Peyer's patch (tissue), 4 donors: ENCODE data around the gene SV2B.

Experiments used
- CTCF ChIP-seq, 6 experiments: fragments of 450-650 bp in 4 of 6; fragments of 200-600 bp in 2 of 6; sonication (generic) in 1 of 6; IDR thresholded peaks; one replicate each; pipeline ENCODE4 v1.5.1; 2017 to 2019; ENCODE audit warnings: antibody characterized with exemption in 6 of 6, mild to moderate bottlenecking in 3 of 6, moderate library complexity in 1 of 6
- POLR2A ChIP-seq, 2 donors: fragments of 450-650 bp; IDR thresholded peaks; one replicate each; pipeline ENCODE4 v1.5.1; 2017; ENCODE audit warnings: antibody characterized with exemption in 2 of 2, mild to moderate bottlenecking in 2 of 2, moderate library complexity in 2 of 2

GRCh38 chr15:91132079-91132478 lies 32.0 kb downstream of the SV2B start:
- TF ChIP-seq CTCF (IDR thresholded peaks at IDR 0.05) (no peak), POLR2A (IDR thresholded peaks at IDR 0.05) (no peak)
